Gastrocnemius medialis (tissue), 4 donors: ENCODE data around the gene RPA3. TPM values are rescaled to one million over a fixed set of nuclear protein-coding genes. Genes with fewer than 3 reads are reported as not detected.
A peak's percentile ranks its signal among the peaks of the same experiment; 100 is the strongest.

Source experiments
- ATAC-seq, 2 donors: fragments of 150-250 bp; one replicate each; pipeline ENCODE4 v1.9.1; 2016
- DNase-seq, 2 donors: peaks; one replicate each; pipeline ENCODE4 v3.0.0-alpha.2; 2019
- H3K27ac ChIP-seq, 4 donors: fragments of 200-600 bp; sonication (generic); 1 replicate in 1 of 4; 2 replicates in 3 of 4; pipeline ENCODE4 v1.5.1; 2016 to 2018; ENCODE audit warnings: mild to moderate bottlenecking in 2 of 4, moderate library complexity in 1 of 4
- H3K27me3 ChIP-seq, 3 donors: fragments of 200-600 bp; sonication (generic) in 2 of 3; 1 replicate in 1 of 3; 2 replicates in 2 of 3; pipeline versions ENCODE4 v1.5.1 to v1.6.0; 2016 to 2019; ENCODE audit warnings: mild to moderate bottlenecking in 1 of 3, moderate library complexity in 1 of 3
- H3K36me3 ChIP-seq, 2 donors: fragments of 200-600 bp; sonication (generic) in 1 of 2; one replicate each; pipeline ENCODE4 v1.5.1; 2017 to 2018
- H3K4me1 ChIP-seq, 2 donors: fragments of 200-600 bp; sonication (generic) in 1 of 2; one replicate each; pipeline ENCODE4 v1.5.1; 2016 to 2017; ENCODE audit warnings: mild to moderate bottlenecking in 2 of 2
- H3K4me3 ChIP-seq, 4 donors: fragments of 200-600 bp; sonication (generic) in 3 of 4; 1 replicate in 1 of 4; 2 replicates in 3 of 4; pipeline ENCODE4 v1.5.1; 2016 to 2019; ENCODE audit warnings: mild to moderate bottlenecking in 2 of 4
- H3K9me3 ChIP-seq, 3 donors: fragments of 200-600 bp; sonication (generic) in 2 of 3; 1 replicate in 1 of 3; 2 replicates in 2 of 3; pipeline ENCODE4 v1.5.1; 2016 to 2019
- POLR2A ChIP-seq, 2 donors: fragments of 450-650 bp; IDR thresholded peaks; one replicate each; pipeline ENCODE4 v1.6.1; 2017; ENCODE audit warnings: antibody characterized with exemption in 2 of 2, mild to moderate bottlenecking in 2 of 2, moderate library complexity in 2 of 2
- in situ Hi-C, 4 donors: fragments of 200-750 bp; cut with MboI; loops; one replicate each; pipeline versions ENCODE4 v1.15.0 to v1.8.0; 2017; ENCODE audit warnings: low sequenced_read_pairs in 4 of 4
- intact Hi-C: fragments of 100-400 bp; cut with DNase I; formaldehyde crosslinking; loops from one replicate; pipeline ENCODE4 v1.15.1; 2023; ENCODE audit warnings: low total_unique reads
- total RNA-seq, 4 donors: library from RNA; depleted of rRNA; stranded (reverse); fragments of >200 nt; gene quantifications; one replicate each; pipeline versions ENCODE4 v1.1.0 to v1.2.3, GENCODE V29; 2016
- TF ChIP-seq, protein P1 (sequence below), 5 experiments: fragments of 450-650 bp in 3 of 5; fragments of 200-600 bp in 2 of 5; sonication (generic) in 2 of 5; IDR thresholded peaks in 4 of 5; conservative IDR thresholded peaks in 1 of 5; 1 replicate in 4 of 5; 2 replicates in 1 of 5; pipeline ENCODE4 v1.5.1; 2016 to 2019; ENCODE audit warnings: antibody characterized with exemption in 5 of 5, mild to moderate bottlenecking in 3 of 5, moderate library complexity in 3 of 5

RPA3 gene
- total RNA-seq, 4 donors from 2014 or later = 4.7 to 14.3 (median 12.5) TPM

GRCh38 chr7:7640221-7641128 is 77.9 kb downstream of the RPA3 start, which contains the start of gene UMAD1:
Gene UMAD1, plus strand, starts transcription at chr7:7640752. Its CDS starts 32,620 bp downstream, at chr7:7673372.
- intact Hi-C loops (loop anchor here (2.0 to 5.0 kb wide), 4 partner anchors 47 to 458 kb away; partner anchors contain the start of genes C1GALT1, GLCCI1 and MIOS), in situ Hi-C loops (loop anchor here in 2 of 4 donors (10.0 to 25.0 kb wide), 2 partner anchors 56 to 322 kb away; partner anchors contain the start of gene GLCCI1 (in 1 of the 2))
- H3K36me3 ChIP-seq = peaks cover 0 to 10% of the 10 kb centered on the region in 2 donors
- H3K27me3 ChIP-seq = no peaks in the 10 kb centered on the region
- H3K9me3 ChIP-seq = no peaks in the 10 kb centered on the region
- peak within 1 kb of the TSS; percentile 81 to 97 (median 90) for H3K4me3 ChIP-seq
- TF ChIP-seq POLR2A (IDR thresholded peaks at IDR 0.05) = peak; percentile 74 to 80
- TF ChIP-seq, protein P1, sequence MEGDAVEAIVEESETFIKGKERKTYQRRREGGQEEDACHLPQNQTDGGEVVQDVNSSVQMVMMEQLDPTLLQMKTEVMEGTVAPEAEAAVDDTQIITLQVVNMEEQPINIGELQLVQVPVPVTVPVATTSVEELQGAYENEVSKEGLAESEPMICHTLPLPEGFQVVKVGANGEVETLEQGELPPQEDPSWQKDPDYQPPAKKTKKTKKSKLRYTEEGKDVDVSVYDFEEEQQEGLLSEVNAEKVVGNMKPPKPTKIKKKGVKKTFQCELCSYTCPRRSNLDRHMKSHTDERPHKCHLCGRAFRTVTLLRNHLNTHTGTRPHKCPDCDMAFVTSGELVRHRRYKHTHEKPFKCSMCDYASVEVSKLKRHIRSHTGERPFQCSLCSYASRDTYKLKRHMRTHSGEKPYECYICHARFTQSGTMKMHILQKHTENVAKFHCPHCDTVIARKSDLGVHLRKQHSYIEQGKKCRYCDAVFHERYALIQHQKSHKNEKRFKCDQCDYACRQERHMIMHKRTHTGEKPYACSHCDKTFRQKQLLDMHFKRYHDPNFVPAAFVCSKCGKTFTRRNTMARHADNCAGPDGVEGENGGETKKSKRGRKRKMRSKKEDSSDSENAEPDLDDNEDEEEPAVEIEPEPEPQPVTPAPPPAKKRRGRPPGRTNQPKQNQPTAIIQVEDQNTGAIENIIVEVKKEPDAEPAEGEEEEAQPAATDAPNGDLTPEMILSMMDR (IDR thresholded peaks at IDR 0.05 in 4 of 5, conservative IDR thresholded peaks at IDR 0.05 in 1 of 5) = no peak
- ATAC-seq (peak; percentile 98 to 99), DNase-seq (peak; percentile 99)
- H3K4me1 ChIP-seq = peaks cover 12 to 16% of the 10 kb centered on the region in 2 donors
- H3K27ac ChIP-seq = peak within 1 kb of the TSS; percentile 86 to 91 (median 90)

DNA sequence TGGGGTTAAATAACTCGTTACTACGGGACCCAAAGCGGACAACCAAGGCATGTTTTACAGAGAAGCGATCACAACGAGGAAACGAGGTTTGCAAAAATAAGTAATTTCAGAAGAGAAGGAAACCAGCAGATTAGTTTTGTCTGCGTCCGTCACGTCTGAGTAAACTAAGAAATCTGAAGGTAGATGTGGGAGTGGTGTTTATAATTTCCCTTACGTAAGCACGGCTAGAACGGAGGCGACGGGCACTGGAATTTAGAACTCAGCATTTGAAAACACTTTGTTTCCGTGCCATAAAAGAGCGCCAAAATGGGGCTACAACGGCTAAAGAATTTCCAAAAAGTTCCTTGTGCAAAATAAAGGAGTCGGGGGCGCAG is 78.6 kb downstream of the RPA3 start:
- Histone ChIP-seq H3K4me3 (peak overlapping the region; percentile 81 to 96 (median 86)), H3K36me3 (peaks cover 0 to 10% of the 10 kb centered on the region in 2 donors), H3K27me3 (no peaks in the 10 kb centered on the region), H3K27ac (peak overlapping the region; percentile 75 to 91 (median 87)), H3K9me3 (no peaks in the 10 kb centered on the region), H3K4me1 (peaks cover 12 to 16% of the 10 kb centered on the region in 2 donors)
- intact Hi-C loops = loop anchor here (2.0 to 5.0 kb wide), 4 partner anchors 47 to 458 kb away; partner anchors contain the start of genes C1GALT1, GLCCI1 and MIOS
- ATAC-seq (no peak), DNase-seq (no peak)
- TF ChIP-seq POLR2A (IDR thresholded peaks at IDR 0.05) = no peak
- TF ChIP-seq, protein P1 (IDR thresholded peaks at IDR 0.05 in 4 of 5, conservative IDR thresholded peaks at IDR 0.05 in 1 of 5) = no peak
- in situ Hi-C loops = loop anchor here in 2 of 4 donors (10.0 to 25.0 kb wide), 2 partner anchors 55 to 322 kb away; partner anchors contain the start of gene GLCCI1 (in 1 of the 2)

DNA sequence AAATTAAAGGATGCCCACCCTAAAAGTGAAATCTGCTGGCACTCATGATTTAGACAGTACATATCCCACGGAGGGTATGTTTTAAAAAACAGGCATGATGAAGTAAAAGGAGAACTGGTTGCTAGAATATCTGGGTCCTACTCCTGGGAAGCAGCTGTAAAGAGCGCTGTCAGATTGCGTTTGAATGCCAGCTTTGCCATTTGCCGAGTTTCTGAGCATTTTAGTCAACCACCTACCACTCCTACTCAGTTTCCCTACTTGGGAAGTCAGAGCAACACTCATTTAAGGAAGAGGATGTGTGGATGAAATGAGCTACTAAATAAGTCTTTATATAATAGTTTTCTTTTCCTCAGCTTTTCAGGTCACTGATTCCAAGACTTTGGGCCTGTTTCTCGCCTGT is 79.0 kb downstream of the RPA3 start:
- intact Hi-C loops (no loop called here), in situ Hi-C loops (loop anchor here in 1 of 4 donors (25.0 kb wide), 1 partner anchor 323 kb away; the partner anchor contains the start of gene GLCCI1)
- DNase-seq = no peak
- peak overlapping the region; percentile 75 to 91 (median 87) for H3K27ac ChIP-seq
- no peak for TF ChIP-seq POLR2A (IDR thresholded peaks at IDR 0.05)
- TF ChIP-seq, protein P1 (IDR thresholded peaks at IDR 0.05 in 4 of 5, conservative IDR thresholded peaks at IDR 0.05 in 1 of 5) = no peak
- peaks cover 12 to 16% of the 10 kb centered on the region in 2 donors for H3K4me1 ChIP-seq
- peak overlapping the region; percentile 81 to 96 (median 86) for H3K4me3 ChIP-seq
- peaks cover 0 to 10% of the 10 kb centered on the region in 2 donors for H3K36me3 ChIP-seq
- ATAC-seq = no peak
- H3K9me3 ChIP-seq = no peaks in the 10 kb centered on the region
- no peaks in the 10 kb centered on the region for H3K27me3 ChIP-seq

DNA sequence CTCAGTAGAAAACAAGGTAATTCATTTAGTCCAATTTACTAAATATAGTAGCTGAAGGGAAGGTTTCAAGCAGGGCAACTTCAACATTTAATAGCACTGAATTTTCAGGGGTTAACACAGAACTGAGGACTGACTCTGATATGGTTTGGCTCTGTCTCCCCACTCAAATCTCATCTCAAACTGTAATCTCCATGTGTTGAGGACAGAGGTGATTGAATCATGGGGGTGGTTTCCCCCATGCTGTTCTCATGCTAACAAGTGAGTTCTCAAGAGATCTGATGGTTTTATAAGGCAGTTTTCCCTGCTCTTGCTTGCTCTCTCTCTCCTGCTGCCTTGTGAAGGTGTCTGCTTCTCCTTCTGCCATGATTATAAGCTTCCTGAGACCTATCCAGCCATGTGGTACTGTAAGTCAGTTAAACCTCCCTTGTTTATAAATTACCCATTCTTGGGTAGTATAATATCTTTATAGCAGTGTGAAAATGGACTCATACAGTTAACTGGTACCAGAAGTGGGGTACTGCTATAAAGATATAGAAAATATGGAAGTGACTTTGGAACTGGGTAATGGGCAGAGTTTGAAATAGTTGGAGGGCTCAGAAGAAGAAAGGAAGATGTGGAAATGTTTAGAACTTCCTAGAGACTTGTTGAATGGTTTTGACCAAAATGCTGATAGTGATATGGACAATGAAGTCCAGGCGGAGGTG is 87.6 kb downstream of the RPA3 start:
- H3K4me1 ChIP-seq = no peaks in the 10 kb centered on the region
- no peaks in the 10 kb centered on the region for H3K9me3 ChIP-seq
- no peak overlapping the region for H3K27ac ChIP-seq
- TF ChIP-seq POLR2A (IDR thresholded peaks at IDR 0.05) = no peak
- TF ChIP-seq, protein P1 (IDR thresholded peaks at IDR 0.05 in 4 of 5, conservative IDR thresholded peaks at IDR 0.05 in 1 of 5) = no peak
- in situ Hi-C loops (loop anchor here in 1 of 4 donors (25.0 kb wide), 1 partner anchor 332 kb away; the partner anchor contains the start of gene GLCCI1), intact Hi-C loops (no loop called here)
- H3K36me3 ChIP-seq = peaks cover 0 to under 1% of the 10 kb centered on the region in 2 donors
- H3K27me3 ChIP-seq = no peaks in the 10 kb centered on the region
- H3K4me3 ChIP-seq = no peak overlapping the region
- DNase-seq (no peak), ATAC-seq (no peak)
